ENCODE measurements around the gene APMAP.

Gene APMAP

DNA sequence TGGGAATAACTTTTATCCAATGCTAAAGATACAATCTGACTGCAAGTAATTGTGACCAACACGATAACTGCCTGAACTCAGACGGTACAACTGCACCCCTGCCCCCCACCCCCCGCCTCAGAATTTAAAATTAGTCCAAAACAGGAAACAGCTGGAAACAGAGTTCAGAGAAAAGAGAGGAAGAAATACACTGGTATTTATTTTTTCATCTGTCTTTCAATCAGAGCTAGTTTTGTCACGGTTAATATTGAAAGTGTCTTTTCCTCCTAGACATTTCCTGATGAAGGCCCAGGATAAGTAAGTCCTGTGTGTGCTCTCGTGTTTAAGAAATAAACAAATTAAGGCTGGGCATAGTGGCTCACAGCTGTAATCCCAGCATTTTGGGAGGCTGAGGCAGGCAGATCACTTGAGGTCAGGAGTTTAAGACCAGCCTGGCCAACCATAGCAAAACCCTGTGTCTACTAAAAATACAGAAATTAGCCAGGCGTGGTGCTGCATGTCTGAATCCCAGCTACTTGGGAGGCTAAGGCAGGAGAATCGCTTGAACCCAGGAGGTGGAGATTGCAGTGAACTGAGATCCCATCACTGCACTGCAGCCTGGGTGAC lies 43.9 kb upstream of the APMAP start:
- Histone ChIP-seq H3K79me2 (ENCODE audit: low read length) (no peaks in the 10 kb centered on the region), H4K20me1 (ENCODE audit: insufficient read depth, low read length) (0 out of 2 replicates have a peak, but pooled peaks cover 2% of the 10 kb centered on the region), H3K4me1 (ENCODE audit: low read length) (peaks cover 28% of the 10 kb centered on the region), H3K4me3 (ENCODE audit: low read length) (peak overlapping the region; percentile 37), H3K27me3 (ENCODE audit: low read depth, low read length) (no peaks in the 10 kb centered on the region), H3K27ac (ENCODE audit: low read length) (no peak overlapping the region), H3K4me2 (ENCODE audit: low read length) (peak overlapping the region; percentile 55), H3K9ac (ENCODE audit: low read length) (peak overlapping the region; percentile 27; the same call in 1 of the 2 replicates), H3K9me3 (ENCODE audit: insufficient read depth, low read length) (no peaks in the 10 kb centered on the region), H3K36me3 (replicated peaks; ENCODE audit: low read depth, low read length) (no peaks in the 10 kb centered on the region), H2AFZ (ENCODE audit: low read depth, low read length) (no peak overlapping the region)
- TF ChIP-seq, protein P1, sequence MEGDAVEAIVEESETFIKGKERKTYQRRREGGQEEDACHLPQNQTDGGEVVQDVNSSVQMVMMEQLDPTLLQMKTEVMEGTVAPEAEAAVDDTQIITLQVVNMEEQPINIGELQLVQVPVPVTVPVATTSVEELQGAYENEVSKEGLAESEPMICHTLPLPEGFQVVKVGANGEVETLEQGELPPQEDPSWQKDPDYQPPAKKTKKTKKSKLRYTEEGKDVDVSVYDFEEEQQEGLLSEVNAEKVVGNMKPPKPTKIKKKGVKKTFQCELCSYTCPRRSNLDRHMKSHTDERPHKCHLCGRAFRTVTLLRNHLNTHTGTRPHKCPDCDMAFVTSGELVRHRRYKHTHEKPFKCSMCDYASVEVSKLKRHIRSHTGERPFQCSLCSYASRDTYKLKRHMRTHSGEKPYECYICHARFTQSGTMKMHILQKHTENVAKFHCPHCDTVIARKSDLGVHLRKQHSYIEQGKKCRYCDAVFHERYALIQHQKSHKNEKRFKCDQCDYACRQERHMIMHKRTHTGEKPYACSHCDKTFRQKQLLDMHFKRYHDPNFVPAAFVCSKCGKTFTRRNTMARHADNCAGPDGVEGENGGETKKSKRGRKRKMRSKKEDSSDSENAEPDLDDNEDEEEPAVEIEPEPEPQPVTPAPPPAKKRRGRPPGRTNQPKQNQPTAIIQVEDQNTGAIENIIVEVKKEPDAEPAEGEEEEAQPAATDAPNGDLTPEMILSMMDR (IDR thresholded peaks at IDR 0.05; ENCODE audit: low read depth, low read length), result no peak
- no peak for TF ChIP-seq EZH2phosphoT487 (IDR thresholded peaks at IDR 0.05; ENCODE audit: low read depth)

DNA sequence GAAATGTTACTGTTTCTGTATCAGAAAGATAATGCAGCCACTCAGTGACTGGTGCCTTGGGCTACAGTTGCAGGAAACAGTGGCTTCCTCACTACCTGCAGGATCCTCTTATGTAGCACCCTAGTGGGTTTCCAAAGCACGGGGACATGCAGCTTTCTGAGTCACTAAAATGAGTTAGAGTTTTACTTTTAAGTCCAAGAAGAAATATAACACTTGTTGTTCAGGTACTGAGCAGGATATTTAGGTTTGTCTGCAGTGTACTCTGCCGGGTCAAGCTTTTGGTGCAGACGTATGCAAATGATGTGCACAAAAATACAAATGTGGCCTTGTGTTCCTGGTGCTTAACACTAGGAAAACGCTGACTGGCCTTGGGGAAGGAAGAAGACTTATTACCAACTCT lies 43.4 kb upstream of the APMAP start:
- TF ChIP-seq, protein P1 (IDR thresholded peaks at IDR 0.05; ENCODE audit: low read depth, low read length), result no peak
- no peak for TF ChIP-seq EZH2phosphoT487 (IDR thresholded peaks at IDR 0.05; ENCODE audit: low read depth)
- Histone ChIP-seq H3K27me3 (ENCODE audit: low read depth, low read length) (no peaks in the 10 kb centered on the region), H3K9ac (ENCODE audit: low read length) (no peak overlapping the region), H2AFZ (ENCODE audit: low read depth, low read length) (no peak overlapping the region), H3K9me3 (ENCODE audit: insufficient read depth, low read length) (no peaks in the 10 kb centered on the region), H4K20me1 (ENCODE audit: insufficient read depth, low read length) (no peaks in the 10 kb centered on the region), H3K4me2 (ENCODE audit: low read length) (peak overlapping the region; percentile 55), H3K4me1 (ENCODE audit: low read length) (peaks cover 23% of the 10 kb centered on the region), H3K4me3 (ENCODE audit: low read length) (peak overlapping the region; percentile 37), H3K27ac (ENCODE audit: low read length) (no peak overlapping the region), H3K36me3 (replicated peaks; ENCODE audit: low read depth, low read length) (no peaks in the 10 kb centered on the region), H3K79me2 (ENCODE audit: low read length) (no peaks in the 10 kb centered on the region)

DNA sequence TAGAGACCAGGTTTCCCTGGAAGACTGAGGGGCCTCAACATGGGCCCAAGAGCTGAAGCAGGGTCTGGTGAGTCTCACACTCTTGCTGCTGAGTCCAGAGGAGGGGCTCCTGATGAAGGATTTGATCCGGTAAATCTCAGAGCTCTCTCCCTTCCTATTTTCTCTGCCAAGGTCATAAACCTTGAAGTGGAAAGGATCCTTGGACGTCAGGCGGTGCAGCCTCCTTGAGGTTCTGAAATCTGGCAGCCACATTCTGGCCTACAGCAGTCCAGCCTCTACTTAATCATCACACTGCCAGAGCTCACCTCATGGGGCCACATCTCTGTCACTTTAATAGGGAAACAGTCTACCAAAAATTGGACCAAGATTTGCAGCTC lies 41.4 kb upstream of the APMAP start:
- Histone ChIP-seq H3K27me3 (ENCODE audit: low read depth, low read length) (no peaks in the 10 kb centered on the region), H4K20me1 (ENCODE audit: insufficient read depth, low read length) (no peaks in the 10 kb centered on the region), H3K9ac (ENCODE audit: low read length) (no peak overlapping the region), H3K4me3 (ENCODE audit: low read length) (no peak overlapping the region), H3K4me1 (ENCODE audit: low read length) (peaks cover 19% of the 10 kb centered on the region), H3K4me2 (ENCODE audit: low read length) (no peak overlapping the region), H3K36me3 (replicated peaks; ENCODE audit: low read depth, low read length) (no peaks in the 10 kb centered on the region), H3K9me3 (ENCODE audit: insufficient read depth, low read length) (no peaks in the 10 kb centered on the region), H3K79me2 (ENCODE audit: low read length) (no peaks in the 10 kb centered on the region), H2AFZ (ENCODE audit: low read depth, low read length) (no peak overlapping the region), H3K27ac (ENCODE audit: low read length) (no peak overlapping the region)
- TF ChIP-seq EZH2phosphoT487 (IDR thresholded peaks at IDR 0.05; ENCODE audit: low read depth), result no peak
- TF ChIP-seq, protein P1 (IDR thresholded peaks at IDR 0.05; ENCODE audit: low read depth, low read length), result no peak

DNA sequence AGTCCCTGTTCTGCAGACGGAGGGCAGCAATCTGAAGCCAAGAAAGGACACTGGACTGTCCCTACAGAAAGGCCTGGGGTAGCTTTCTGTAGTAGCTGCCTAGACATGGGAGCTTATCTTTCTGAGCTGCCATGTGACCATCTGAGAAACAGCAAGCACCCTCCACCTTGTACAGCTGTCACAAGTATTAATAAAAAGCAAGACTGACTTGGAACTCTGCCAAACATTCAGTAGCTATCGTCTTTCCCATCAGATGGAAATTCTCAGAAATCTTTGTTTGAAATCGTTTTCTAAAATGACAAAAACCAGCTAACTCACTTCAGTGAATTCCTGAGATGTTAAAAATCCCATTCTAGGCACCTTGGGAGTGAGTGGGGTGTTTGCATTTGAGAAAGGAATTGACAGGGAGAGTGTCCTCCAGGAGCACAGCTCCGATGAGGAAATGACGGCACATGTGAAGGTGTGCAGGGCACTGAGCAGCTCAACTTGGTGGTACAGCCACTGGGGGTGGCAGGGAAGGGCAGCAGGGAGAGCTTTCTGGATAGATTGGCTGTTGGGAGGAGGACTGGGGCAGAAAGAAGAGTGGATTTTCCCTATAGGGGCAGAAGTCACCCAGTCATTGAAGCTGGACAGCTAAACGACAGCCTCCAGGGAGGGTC lies 40.8 kb upstream of the APMAP start:
- no peak for TF ChIP-seq EZH2phosphoT487 (IDR thresholded peaks at IDR 0.05; ENCODE audit: low read depth)
- TF ChIP-seq, protein P1 (IDR thresholded peaks at IDR 0.05; ENCODE audit: low read depth, low read length), result no peak
- Histone ChIP-seq H3K4me2 (ENCODE audit: low read length) (no peak overlapping the region), H3K79me2 (ENCODE audit: low read length) (no peaks in the 10 kb centered on the region), H3K9ac (ENCODE audit: low read length) (no peak overlapping the region), H3K27ac (ENCODE audit: low read length) (no peak overlapping the region), H3K4me1 (ENCODE audit: low read length) (peaks cover 19% of the 10 kb centered on the region), H3K9me3 (ENCODE audit: insufficient read depth, low read length) (no peaks in the 10 kb centered on the region), H3K36me3 (replicated peaks; ENCODE audit: low read depth, low read length) (no peaks in the 10 kb centered on the region), H2AFZ (ENCODE audit: low read depth, low read length) (no peak overlapping the region), H3K4me3 (ENCODE audit: low read length) (no peak overlapping the region), H4K20me1 (ENCODE audit: insufficient read depth, low read length) (no peaks in the 10 kb centered on the region), H3K27me3 (ENCODE audit: low read depth, low read length) (no peaks in the 10 kb centered on the region)

All from OCI-LY3 (cell line).